GM04504 (cell line): ENCODE measurements around the gene CDC42EP3.

Source experiments
- DNase-seq: peaks from one replicate; pipeline ENCODE4 v3.0.0-alpha.2; 2012; ENCODE audit warnings: low read depth

Gene CDC42EP3

GRCh38 chr2:37618326-37618725, 53.1 kb downstream of the CDC42EP3 start:
- no peak for DNase-seq

GRCh38 chr2:37617119-37617892, 54.1 kb downstream of the CDC42EP3 start:
- no peak for DNase-seq

- DNase-seq = no peak
These were observed 54.8 kb downstream of the CDC42EP3 start for GRCh38 chr2:37616677-37617005.

- DNase-seq = no peak
These were observed 55.4 kb downstream of the CDC42EP3 start for GRCh38 chr2:37615804-37616676.

- DNase-seq = peak; percentile 88
These were observed 57.2 kb downstream of the CDC42EP3 start for GRCh38 chr2:37614061-37614738.

- no peak for DNase-seq
These were observed 59.1 kb downstream of the CDC42EP3 start for GRCh38 chr2:37612382-37612781.

- peak; percentile 92 for DNase-seq
These were observed 60.7 kb downstream of the CDC42EP3 start for GRCh38 chr2:37610638-37611289.

GRCh38 chr2:37609782-37610181, 61.7 kb downstream of the CDC42EP3 start:
- no peak for DNase-seq

- no peak for DNase-seq
These were observed 66.7 kb downstream of the CDC42EP3 start for GRCh38 chr2:37604716-37605115.

- no peak for DNase-seq
These were observed 68.7 kb downstream of the CDC42EP3 start for GRCh38 chr2:37602702-37603101.

GRCh38 chr2:37602040-37602439, 69.4 kb downstream of the CDC42EP3 start:
- no peak for DNase-seq

GRCh38 chr2:37601569-37601968, 69.9 kb downstream of the CDC42EP3 start:
- DNase-seq = no peak

GRCh38 chr2:37600735-37601134, 70.7 kb downstream of the CDC42EP3 start:
- DNase-seq = no peak

GRCh38 chr2:37599688-37600525, 71.5 kb downstream of the CDC42EP3 start:
- DNase-seq = no peak

GRCh38 chr2:37593694-37594093, 77.7 kb downstream of the CDC42EP3 start:
- no peak for DNase-seq

- no peak for DNase-seq
These were observed 78.4 kb downstream of the CDC42EP3 start for GRCh38 chr2:37593024-37593423.
